Activated naive CD8-positive, alpha-beta T cell treated with anti-CD3 and anti-CD28 coated beads, Interleukin-2, amount 50 U/mL, for 24 hours (primary cell): Measurements from ENCODE around the gene RCBTB2.

ENCODE experiments used
- ATAC-seq: fragments of 150-1000 bp; cut with Tn5 transposase; one replicate; pipeline ENCODE4 v1.10.0; 2021
- DNase-seq: peaks from one replicate; pipeline ENCODE4 v3.0.0; 2021
- H3K27ac Mint-ChIP-seq: one replicate; pipeline ENCODE4 v1.8.0; 2021; ENCODE audit warnings: mild to moderate bottlenecking, mixed read lengths
- H3K27me3 Mint-ChIP-seq: one replicate; pipeline ENCODE4 v1.8.0; 2021; ENCODE audit warnings: mixed read lengths
- H3K36me3 Mint-ChIP-seq: one replicate; pipeline ENCODE4 v1.8.0; 2021; ENCODE audit warnings: low read depth, mixed read lengths
- H3K4me1 Mint-ChIP-seq: one replicate; pipeline ENCODE4 v1.8.0; 2021; ENCODE audit warnings: mixed read lengths
- H3K4me3 Mint-ChIP-seq: one replicate; pipeline ENCODE4 v1.8.0; 2021; ENCODE audit warnings: mild to moderate bottlenecking, moderate library complexity, mixed read lengths
- H3K9me3 Mint-ChIP-seq: one replicate; pipeline ENCODE4 v1.8.0; 2021; ENCODE audit warnings: mixed read lengths

RCBTB2 gene

DNA sequence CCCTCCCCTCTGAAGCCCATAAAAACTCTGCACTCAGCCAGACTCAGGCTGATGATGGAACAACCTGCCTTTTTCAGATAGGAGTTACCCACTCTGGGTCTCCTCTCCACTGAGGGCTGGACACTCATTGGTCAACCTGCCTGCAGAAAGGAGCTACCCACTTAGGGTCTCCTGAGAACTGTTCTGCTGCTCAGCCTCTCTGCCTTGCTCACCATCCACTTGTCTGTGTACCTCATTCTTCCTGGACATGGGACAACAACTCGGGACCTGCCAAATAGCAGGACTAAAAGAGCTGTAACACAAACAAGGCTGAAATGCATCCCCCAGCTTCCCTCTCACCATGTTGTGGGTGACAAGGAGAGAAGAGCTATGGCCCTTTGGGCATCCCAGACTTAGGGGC is 18.4 kb upstream of the RCBTB2 start:
- Mint-ChIP-seq H3K9me3 (peaks cover 18% of the 10 kb centered on the region), H3K4me1 (peaks cover 5% of the 10 kb centered on the region), H3K4me3 (no peak overlapping the region), H3K27ac (no peak overlapping the region), H3K36me3 (peaks cover 15% of the 10 kb centered on the region), H3K27me3 (peaks cover 32% of the 10 kb centered on the region)
- no peak for ATAC-seq
- DNase-seq, result no peak

DNA sequence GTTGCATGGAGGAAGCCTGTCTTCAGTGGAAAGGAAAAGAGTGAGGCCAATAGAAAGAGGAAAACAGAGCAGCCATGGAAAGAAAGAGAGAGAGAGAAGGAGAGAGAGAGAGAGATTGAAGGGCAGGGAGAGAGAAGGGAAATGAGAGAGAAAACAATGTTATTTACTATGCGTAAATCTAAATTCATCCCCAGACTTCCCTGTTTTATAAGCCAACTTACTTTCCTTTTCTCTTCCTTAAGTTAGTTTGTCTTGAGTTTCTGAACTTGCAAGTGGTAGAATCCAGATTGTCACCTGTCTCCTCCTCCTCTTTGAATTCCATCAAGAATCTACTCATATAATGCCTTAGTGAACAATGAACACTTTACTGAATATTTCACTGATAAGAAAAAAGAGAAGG is 16.8 kb upstream of the RCBTB2 start:
- Mint-ChIP-seq H3K27me3 (peaks cover 26% of the 10 kb centered on the region), H3K4me3 (no peak overlapping the region), H3K4me1 (peaks cover 5% of the 10 kb centered on the region), H3K9me3 (peaks cover 10% of the 10 kb centered on the region), H3K36me3 (peaks cover 12% of the 10 kb centered on the region), H3K27ac (no peak overlapping the region)
- ATAC-seq (no peak), DNase-seq (no peak)

DNA sequence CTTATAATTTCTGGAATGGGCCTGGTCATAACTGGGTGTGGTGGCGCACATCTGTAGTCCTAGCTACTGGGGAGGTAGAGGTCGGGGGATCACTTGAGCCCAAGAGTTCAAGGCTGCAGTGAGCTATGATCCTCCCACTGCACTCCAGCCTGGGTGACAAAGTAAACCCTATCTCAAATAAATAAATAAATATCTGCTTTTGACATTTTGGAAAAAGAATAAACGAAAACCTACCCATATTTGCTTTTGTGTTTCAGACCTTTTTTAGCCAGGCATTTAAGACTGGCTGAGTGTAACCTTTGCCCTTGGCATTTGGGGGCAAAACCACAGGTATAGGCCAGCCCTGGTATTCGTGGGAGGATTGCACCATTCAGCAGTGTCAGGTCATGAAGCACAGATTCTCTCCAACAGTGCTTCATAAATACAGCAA is 14.8 kb upstream of the RCBTB2 start:
- ATAC-seq (peak; percentile 79), DNase-seq (no peak)
- H3K36me3 Mint-ChIP-seq, result peaks cover 9% of the 10 kb centered on the region
- peaks cover 29% of the 10 kb centered on the region for H3K27me3 Mint-ChIP-seq
- peaks cover 5% of the 10 kb centered on the region for H3K9me3 Mint-ChIP-seq
- no peak overlapping the region for H3K4me3 Mint-ChIP-seq
- peaks cover 8% of the 10 kb centered on the region for H3K4me1 Mint-ChIP-seq
- no peak overlapping the region for H3K27ac Mint-ChIP-seq

DNA sequence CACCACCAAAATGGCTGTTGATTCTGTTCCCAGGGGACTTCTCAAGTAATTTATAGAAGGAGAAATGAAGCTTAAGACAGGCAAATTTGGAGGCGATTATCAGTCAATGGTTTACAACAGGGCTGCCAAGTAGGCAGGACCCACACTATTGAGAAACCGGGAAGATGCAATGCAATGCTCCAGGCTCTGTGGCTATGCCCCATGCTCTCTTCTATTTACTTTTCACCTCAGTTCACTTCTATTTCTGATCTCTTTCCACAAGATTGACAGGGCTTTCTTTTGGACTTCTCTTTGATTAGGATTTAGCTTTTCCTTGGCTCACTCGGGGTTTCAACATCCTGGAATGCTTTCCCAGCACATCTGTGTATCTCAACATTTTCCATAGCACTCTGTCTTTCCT is 12.7 kb upstream of the RCBTB2 start:
- no peak for DNase-seq
- H3K9me3 Mint-ChIP-seq, result no peaks in the 10 kb centered on the region
- no peak overlapping the region for H3K4me3 Mint-ChIP-seq
- peaks cover 29% of the 10 kb centered on the region for H3K27me3 Mint-ChIP-seq
- H3K36me3 Mint-ChIP-seq, result peaks cover 4% of the 10 kb centered on the region
- no peak for ATAC-seq
- H3K27ac Mint-ChIP-seq, result no peak overlapping the region
- peaks cover 8% of the 10 kb centered on the region for H3K4me1 Mint-ChIP-seq

DNA sequence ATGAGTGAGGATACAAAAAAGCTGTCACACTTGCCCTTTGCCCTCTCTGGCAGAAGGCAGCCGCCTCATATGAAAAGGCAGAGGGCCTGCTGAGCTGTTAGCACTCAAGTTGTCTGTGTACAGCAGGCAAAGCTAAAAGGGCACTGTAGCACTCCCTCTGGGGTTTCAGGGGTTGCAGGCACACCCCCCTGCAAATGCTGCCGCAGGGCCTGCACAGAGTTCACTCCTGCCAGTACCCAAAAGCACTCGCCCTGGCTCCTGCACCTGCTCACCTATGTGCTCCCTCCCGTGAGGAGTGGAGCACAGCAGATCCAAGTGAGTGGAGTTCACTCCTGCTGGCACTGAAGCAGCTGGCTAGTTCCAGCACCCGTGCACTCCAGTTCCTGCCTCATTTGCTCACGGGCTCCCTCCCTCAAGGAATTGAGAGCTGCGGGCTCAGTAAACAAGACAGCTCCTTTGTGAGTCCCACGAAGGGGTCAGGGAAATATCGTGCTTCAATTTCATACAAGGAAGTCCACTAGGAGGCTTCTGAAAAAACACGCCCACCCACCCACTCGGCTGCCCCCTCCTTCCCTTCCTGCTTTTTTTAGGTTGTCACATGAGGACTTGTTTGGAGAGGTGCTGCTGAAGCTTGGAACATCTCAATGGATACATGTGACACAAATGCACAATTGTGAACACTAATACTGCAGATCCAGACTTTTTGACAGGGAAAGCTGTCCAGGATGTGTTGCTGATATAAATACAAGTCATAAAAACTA is 9.9 kb upstream of the RCBTB2 start:
- DNase-seq (no peak), ATAC-seq (no peak)
- no peak overlapping the region for H3K27ac Mint-ChIP-seq
- no peak overlapping the region for H3K4me3 Mint-ChIP-seq
- H3K9me3 Mint-ChIP-seq, result no peaks in the 10 kb centered on the region
- H3K36me3 Mint-ChIP-seq, result no peaks in the 10 kb centered on the region
- peaks cover 9% of the 10 kb centered on the region for H3K27me3 Mint-ChIP-seq
- H3K4me1 Mint-ChIP-seq, result peaks cover 3% of the 10 kb centered on the region

DNA sequence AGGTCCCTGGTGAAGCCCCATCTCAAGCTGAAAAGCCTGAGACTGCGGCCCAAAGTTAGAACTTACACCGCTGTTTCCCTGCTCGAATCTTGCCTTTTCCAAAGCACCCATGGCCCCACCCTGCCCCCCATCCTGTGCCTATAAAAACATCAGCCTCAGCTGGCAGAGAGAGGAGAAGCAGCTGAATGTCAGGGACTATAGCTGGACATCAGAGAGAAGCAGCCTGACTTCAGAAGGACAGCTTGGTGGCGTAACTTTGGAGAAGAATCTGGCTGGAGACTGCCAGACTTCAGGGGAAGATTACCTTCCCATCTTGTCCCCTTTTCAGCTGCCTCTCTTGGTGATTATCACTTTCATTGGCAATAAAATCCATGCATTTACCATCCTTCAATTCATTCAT is 9.3 kb upstream of the RCBTB2 start:
- Mint-ChIP-seq H3K27ac (no peak overlapping the region), H3K9me3 (no peaks in the 10 kb centered on the region), H3K27me3 (peaks cover 9% of the 10 kb centered on the region), H3K36me3 (no peaks in the 10 kb centered on the region), H3K4me1 (peaks cover 3% of the 10 kb centered on the region), H3K4me3 (no peak overlapping the region)
- ATAC-seq (no peak), DNase-seq (no peak)

DNA sequence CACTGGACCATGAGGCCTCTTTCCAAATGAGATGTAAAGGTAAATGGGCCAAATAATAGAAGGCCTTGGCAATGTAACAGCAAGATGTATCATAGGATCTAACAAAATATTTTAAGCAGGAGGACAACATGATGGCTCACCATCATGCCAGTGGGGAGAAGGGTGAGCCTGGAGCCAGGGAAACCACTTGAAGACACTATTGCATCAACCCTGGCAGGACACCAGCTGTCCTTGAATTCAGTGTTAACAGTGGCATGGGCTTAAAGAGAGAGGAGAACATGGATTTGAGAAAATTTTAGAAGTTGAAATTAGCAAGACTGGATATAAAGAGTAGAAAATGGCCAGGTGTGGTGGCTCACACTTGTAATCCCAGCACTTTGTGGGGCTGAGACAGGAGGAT is 6.7 kb upstream of the RCBTB2 start:
- Mint-ChIP-seq H3K27ac (no peak overlapping the region), H3K9me3 (peaks cover 5% of the 10 kb centered on the region), H3K4me1 (peaks cover 3% of the 10 kb centered on the region), H3K4me3 (no peak overlapping the region), H3K27me3 (peaks cover 9% of the 10 kb centered on the region), H3K36me3 (no peaks in the 10 kb centered on the region)
- no peak for ATAC-seq
- DNase-seq, result no peak

DNA sequence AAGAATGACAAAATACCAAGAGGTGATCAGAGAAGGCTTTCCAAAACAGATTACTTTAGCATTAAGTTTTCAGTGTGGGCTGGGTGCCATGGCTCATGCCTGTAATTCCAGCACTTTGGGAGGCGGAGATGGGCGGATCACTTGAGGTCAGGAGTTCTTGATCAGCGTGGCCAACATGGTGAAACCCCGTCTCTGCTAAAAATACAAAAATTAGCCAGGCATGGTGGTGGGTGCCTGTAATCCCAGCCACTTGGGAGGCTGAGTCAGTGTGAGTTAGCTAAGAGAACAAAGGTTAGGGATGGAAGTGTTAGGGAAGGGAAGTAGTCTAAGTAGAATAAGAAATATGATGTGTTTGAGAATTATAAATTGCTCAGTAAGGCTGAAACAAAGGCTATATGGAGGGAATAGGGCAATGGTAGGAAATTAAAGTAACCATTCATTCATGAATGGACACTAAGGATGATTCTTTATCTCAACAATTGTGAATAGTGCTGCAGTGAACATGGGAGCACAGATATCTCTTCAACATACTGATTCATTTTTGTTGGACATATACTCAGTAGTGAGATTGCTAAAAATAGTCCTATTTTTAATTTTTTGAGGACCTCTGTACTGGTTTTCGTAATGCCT is 3.9 kb upstream of the RCBTB2 start:
- peaks cover 19% of the 10 kb centered on the region for H3K4me1 Mint-ChIP-seq
- H3K36me3 Mint-ChIP-seq, result peaks cover 5% of the 10 kb centered on the region
- H3K27me3 Mint-ChIP-seq, result peaks cover 6% of the 10 kb centered on the region
- no peak for DNase-seq
- ATAC-seq, result no peak
- H3K4me3 Mint-ChIP-seq, result no peak overlapping the region
- peaks cover 5% of the 10 kb centered on the region for H3K9me3 Mint-ChIP-seq
- no peak overlapping the region for H3K27ac Mint-ChIP-seq

DNA sequence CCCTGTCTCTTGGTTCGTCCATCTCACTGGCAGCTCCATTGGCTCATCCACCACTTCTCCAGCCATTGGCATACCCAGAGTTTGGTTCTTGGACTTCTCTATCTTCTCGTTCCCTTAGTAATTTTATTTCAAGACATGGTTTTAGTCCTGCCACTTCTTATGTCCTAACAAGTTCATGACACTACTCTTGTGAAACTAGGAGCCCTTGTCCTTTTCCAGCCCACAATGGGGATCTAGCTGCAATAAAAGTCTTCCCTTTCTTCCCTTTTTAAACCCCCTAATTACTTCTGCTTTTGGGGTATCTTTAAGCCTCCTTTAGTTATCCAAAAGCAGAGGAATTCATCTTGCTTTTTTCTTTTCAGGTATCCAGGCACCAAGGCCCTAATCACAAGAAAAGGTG is 2.9 kb upstream of the RCBTB2 start:
- H3K4me3 Mint-ChIP-seq, result no peak overlapping the region
- DNase-seq, result no peak

DNA sequence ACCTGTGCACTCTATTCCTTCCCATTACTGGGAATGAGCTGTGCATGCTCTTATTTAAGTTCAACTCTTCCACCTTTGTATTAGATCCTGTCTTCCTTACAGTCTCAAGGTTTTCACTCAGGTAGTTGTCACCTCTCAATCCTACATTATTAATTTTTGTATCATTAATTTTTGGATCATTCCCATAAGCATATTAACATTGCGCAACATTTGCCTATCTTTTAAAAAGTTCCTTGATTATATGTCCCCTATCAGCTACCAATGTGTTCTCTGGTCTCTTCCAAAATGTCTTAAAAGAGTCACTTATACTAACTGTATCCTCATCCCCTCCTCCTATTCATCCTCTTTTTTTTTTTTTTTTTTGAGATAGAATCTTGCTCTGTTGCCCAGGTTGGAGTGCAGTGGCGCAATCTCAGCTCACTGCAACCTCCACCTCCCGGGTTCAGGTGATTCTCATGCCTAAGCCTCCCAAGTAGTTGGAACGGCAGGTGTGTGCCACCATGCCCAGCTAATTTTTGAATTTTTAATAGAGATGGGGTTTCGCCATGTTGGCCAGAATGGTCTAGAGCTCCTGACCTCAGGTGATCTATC is 2.1 kb upstream of the RCBTB2 start:
- Mint-ChIP-seq H3K4me3 (no peak overlapping the region), H3K9me3 (peaks cover 5% of the 10 kb centered on the region), H3K27me3 (peaks cover 6% of the 10 kb centered on the region), H3K36me3 (peaks cover 5% of the 10 kb centered on the region), H3K27ac (no peak overlapping the region), H3K4me1 (peaks cover 30% of the 10 kb centered on the region)
- ATAC-seq, result no peak
- no peak for DNase-seq

More for the DNA sequence above, 2.9 kb upstream of the RCBTB2 start:
- Mint-ChIP-seq H3K36me3 (peaks cover 5% of the 10 kb centered on the region), H3K27me3 (peaks cover 6% of the 10 kb centered on the region), H3K4me1 (peaks cover 29% of the 10 kb centered on the region), H3K27ac (no peak overlapping the region), H3K9me3 (peaks cover 5% of the 10 kb centered on the region)
- ATAC-seq, result no peak

DNA sequence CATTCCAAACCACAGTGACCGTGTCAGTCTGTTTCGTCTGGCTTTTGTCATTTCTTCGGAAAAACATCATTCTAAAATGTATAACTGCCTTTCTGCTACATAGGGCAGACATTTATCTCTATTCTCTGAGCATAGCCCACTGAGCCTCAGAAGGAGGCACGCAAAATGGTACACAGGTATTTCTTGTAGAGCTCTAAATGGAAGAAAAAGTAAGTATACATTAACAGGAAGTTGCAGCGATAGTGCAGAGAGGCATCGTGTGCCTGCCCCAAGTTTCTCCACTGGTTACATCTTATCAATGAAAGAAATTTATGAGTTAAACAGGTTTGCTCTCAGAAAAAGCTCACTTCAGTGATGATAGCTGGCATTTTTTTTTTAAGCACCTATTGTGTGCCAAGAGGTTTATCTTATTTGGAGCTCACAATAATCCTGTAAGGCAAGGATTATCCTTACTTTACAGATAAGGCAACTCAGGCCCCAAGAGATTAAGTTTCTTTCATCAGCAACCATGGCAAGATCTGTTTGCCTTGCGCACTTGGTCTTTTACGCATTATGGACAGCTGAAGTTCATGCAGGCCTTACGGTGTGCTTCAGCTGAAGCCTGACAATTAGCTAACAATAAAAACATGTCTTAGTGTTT is 1.2 kb upstream of the RCBTB2 start:
- DNase-seq, result no peak
- H3K4me3 Mint-ChIP-seq, result peak overlapping the region; percentile 88
- H3K4me1 Mint-ChIP-seq, result peaks cover 30% of the 10 kb centered on the region
- peaks cover 5% of the 10 kb centered on the region for H3K36me3 Mint-ChIP-seq
- ATAC-seq, result no peak
- H3K9me3 Mint-ChIP-seq, result peaks cover 5% of the 10 kb centered on the region
- no peak overlapping the region for H3K27ac Mint-ChIP-seq
- peaks cover 6% of the 10 kb centered on the region for H3K27me3 Mint-ChIP-seq

DNA sequence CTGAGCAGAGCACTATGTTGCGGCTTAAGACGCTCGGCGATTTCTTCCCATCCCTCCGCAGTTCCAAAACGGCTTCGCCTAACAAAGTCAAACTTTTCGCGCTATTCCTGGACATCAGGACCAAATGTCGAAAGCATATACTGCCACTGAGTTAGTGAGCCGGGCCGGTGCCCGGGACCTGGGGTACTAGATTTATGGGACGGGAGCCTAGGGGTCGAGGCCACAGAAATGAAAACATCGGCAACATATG is 699 bp downstream of the RCBTB2 start:
- Mint-ChIP-seq H3K4me1 (peaks cover 30% of the 10 kb centered on the region), H3K27ac (peak overlapping the region; percentile 96)

DNA sequence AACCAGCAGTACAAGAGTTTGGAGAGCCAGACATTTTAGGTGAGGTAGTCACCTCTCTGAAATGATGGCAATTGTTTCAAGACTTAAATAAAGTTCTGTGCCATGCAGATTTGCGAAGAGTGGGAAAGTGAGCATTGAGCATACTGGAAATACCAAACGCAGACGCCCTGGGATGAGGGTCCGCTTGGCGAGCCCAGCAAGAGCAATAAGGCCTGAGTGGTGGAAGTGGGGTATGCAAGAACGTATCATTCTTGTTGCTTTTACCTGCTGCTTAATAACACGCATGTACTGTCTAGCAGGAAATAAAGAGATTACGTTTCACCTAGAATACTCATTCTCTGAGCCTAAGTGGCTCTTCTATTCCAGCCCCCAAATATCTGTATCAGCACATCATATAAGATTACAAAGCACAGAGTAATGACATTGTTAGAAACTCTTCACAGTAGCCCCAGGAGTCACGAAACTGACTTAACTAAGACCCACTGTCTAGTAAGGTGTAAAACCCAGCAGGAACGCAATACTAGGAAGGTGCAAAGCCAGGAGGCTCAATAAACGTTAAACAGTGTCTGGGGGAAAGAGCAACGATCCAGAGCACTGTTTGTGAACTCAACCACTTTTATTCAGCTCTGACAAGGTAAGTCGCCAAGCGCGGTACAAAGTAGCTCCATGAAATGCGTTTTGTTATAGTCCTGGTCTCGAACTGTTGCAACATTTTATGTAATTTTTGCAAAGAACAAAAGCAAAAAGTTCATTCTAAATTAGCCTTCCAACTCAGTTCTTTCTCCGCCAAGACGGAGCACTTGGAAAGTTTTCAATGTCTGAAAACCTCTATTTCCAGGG is 1.2 kb downstream of the RCBTB2 start:
- ATAC-seq (no peak), DNase-seq (no peak)
- Mint-ChIP-seq H3K4me1 (peaks cover 30% of the 10 kb centered on the region), H3K4me3 (peak overlapping the region; percentile 88), H3K27ac (peak overlapping the region; percentile 96), H3K27me3 (peaks cover 2% of the 10 kb centered on the region), H3K36me3 (peaks cover 5% of the 10 kb centered on the region), H3K9me3 (peaks cover 5% of the 10 kb centered on the region)

More for the DNA sequence above, 699 bp downstream of the RCBTB2 start:
- H3K36me3 Mint-ChIP-seq, result peaks cover 5% of the 10 kb centered on the region
- peaks cover 5% of the 10 kb centered on the region for H3K9me3 Mint-ChIP-seq
- peak; percentile 36 for ATAC-seq
- H3K4me3 Mint-ChIP-seq, result peak overlapping the region; percentile 88
- peaks cover 2% of the 10 kb centered on the region for H3K27me3 Mint-ChIP-seq
- DNase-seq, result no peak

DNA sequence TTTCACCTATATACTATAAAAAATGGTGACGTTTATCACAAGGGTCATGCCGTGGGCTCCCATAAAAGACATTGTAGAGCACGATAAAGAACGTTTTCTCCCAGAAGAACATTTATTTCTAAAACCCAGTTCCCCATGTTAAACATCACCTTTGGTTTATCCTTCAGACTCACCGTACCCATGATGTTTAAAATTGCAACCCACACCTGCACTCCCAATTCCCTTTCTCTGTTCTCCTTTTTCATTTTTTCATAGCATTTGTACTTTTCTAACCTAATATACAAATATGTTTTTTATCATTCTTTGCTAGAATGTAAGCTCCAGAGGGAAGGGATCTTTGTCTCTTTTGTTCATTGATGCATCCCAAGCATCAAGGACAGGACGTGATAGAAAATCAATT is 2.0 kb downstream of the RCBTB2 start:
- Mint-ChIP-seq H3K9me3 (peaks cover 4% of the 10 kb centered on the region), H3K4me3 (peak overlapping the region; percentile 88), H3K27ac (no peak overlapping the region), H3K4me1 (peaks cover 32% of the 10 kb centered on the region), H3K27me3 (peaks cover 2% of the 10 kb centered on the region), H3K36me3 (peaks cover 5% of the 10 kb centered on the region)
- no peak for DNase-seq
- ATAC-seq, result no peak
